ENCODE results near the gene GGT6. TPM values are rescaled to one million over a fixed set of nuclear protein-coding genes. Genes with fewer than 3 reads are reported as not detected.
A peak's percentile ranks its signal among the peaks of the same experiment; 100 is the strongest.

The GGT6 gene
- total RNA-seq, 1 donor from 2014 or later: not detected

- intact Hi-C loops (cut with DNase I): no loop called here
- peak overlapping the region; percentile 53 to 73 for H3K27ac ChIP-seq
- DNase-seq (ENCODE audit: low spot score in 2 of 2): no peak
- H3K27me3 ChIP-seq: no peaks in the 10 kb centered on the region
- no peaks in the 10 kb centered on the region for H3K9me3 ChIP-seq
- no peaks in the 10 kb centered on the region for H3K36me3 ChIP-seq
- no peak overlapping the region for H3K4me3 ChIP-seq
- TF ChIP-seq, protein P1, sequence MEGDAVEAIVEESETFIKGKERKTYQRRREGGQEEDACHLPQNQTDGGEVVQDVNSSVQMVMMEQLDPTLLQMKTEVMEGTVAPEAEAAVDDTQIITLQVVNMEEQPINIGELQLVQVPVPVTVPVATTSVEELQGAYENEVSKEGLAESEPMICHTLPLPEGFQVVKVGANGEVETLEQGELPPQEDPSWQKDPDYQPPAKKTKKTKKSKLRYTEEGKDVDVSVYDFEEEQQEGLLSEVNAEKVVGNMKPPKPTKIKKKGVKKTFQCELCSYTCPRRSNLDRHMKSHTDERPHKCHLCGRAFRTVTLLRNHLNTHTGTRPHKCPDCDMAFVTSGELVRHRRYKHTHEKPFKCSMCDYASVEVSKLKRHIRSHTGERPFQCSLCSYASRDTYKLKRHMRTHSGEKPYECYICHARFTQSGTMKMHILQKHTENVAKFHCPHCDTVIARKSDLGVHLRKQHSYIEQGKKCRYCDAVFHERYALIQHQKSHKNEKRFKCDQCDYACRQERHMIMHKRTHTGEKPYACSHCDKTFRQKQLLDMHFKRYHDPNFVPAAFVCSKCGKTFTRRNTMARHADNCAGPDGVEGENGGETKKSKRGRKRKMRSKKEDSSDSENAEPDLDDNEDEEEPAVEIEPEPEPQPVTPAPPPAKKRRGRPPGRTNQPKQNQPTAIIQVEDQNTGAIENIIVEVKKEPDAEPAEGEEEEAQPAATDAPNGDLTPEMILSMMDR (IDR thresholded peaks at IDR 0.05): no peak
- H3K4me1 ChIP-seq: peaks cover 10 to 20% of the 10 kb centered on the region in 2 donors
Observed at GRCh38 chr17:4513113-4514032, 47.0 kb downstream of the GGT6 start.

DNA sequence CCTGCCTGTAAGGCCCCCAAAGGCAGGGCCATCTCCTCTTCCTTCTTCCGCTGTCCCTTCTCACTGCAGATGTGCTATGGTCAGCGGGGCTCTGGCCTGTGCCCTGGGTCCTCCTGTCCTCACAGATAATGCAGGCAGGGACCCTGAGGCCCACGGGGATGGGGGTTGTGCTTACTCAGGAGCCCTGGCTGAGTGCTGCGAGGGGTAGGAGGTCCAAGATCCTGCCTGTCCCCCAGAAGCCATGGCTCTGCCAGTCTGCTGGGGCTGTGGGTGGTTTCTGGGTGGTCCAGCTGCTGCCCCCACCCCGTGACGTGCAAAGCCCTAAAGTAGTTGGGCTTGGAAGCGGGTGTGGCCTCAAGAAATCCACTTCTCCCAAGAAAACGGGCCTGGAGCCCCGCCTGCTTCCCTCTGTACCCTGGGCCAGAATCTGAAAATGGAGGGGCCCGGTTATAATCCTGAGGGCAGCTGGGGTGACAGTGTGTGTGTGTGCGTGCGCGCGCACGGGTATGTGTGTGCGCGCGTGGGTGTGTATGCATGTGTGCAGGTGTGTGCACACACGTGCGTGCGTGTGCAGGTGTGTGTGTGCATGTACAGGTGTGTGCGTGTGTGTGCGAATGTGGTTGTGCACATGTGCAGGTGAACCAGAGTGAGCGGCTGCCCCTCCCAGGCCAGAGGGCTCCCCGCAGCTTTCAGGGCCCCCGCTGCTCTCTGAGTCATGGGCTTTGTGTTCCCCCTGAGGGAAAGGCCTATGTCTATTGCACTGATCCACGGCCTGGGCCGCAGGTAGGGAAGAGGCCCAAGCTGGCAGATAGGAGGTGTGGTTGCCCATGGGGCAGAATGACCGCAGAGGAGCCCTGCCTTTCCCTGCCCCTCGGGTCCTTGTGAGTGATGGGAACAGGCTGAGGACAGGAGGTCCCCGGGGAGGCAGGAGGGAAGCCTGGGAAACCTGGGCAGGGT, 47.9 kb downstream of the GGT6 start:
- no peaks in the 10 kb centered on the region for H3K27me3 ChIP-seq
- intact Hi-C loops (cut with DNase I): no loop called here
- peaks cover 15 to 27% of the 10 kb centered on the region in 2 donors for H3K4me1 ChIP-seq
- TF ChIP-seq, protein P1 (IDR thresholded peaks at IDR 0.05): no peak
- no peak overlapping the region for H3K4me3 ChIP-seq
- no peak overlapping the region for H3K27ac ChIP-seq
- H3K36me3 ChIP-seq: no peaks in the 10 kb centered on the region
- no peaks in the 10 kb centered on the region for H3K9me3 ChIP-seq
- DNase-seq (ENCODE audit: low spot score in 2 of 2): no peak

- intact Hi-C loops (cut with DNase I): loop anchor here (2.0 kb wide), 1 partner anchor 43 kb away; the partner anchor contains the start of gene MYBBP1A
- Histone ChIP-seq H3K9me3 (no peaks in the 10 kb centered on the region), H3K27ac (peak overlapping the region in 1 of 2 donors; percentile 87), H3K4me1 (peaks cover 24 to 33% of the 10 kb centered on the region in 2 donors), H3K36me3 (no peaks in the 10 kb centered on the region), H3K4me3 (no peak overlapping the region), H3K27me3 (no peaks in the 10 kb centered on the region)
- TF ChIP-seq, protein P1 (IDR thresholded peaks at IDR 0.05): no peak
- DNase-seq (ENCODE audit: low spot score in 2 of 2): no peak
Observed at GRCh38 chr17:4511199-4511932, 49.0 kb downstream of the GGT6 start.

GRCh38 chr17:4510618-4510941, 49.8 kb downstream of the GGT6 start:
- Histone ChIP-seq H3K36me3 (no peaks in the 10 kb centered on the region), H3K4me1 (peaks cover 25 to 36% of the 10 kb centered on the region in 2 donors), H3K9me3 (no peaks in the 10 kb centered on the region), H3K4me3 (no peak overlapping the region), H3K27me3 (no peaks in the 10 kb centered on the region), H3K27ac (peak overlapping the region; percentile 84 to 87)
- no peak for DNase-seq (ENCODE audit: low spot score in 2 of 2)
- TF ChIP-seq, protein P1 (IDR thresholded peaks at IDR 0.05): no peak
- intact Hi-C loops (cut with DNase I): loop anchor here (2.0 kb wide), 1 partner anchor 44 kb away; the partner anchor contains the start of gene MYBBP1A

All from ascending aorta (tissue), 2 donors.